Glutamatergic neuron (in vitro differentiated cells): ENCODE measurements around the gene RBFOX1. TPM values are rescaled to one million over a fixed set of nuclear protein-coding genes. Genes with fewer than 3 reads are reported as not detected.

Experiments used
- DNase-seq: peaks from one replicate; pipeline ENCODE4 v3.0.0; 2022
- H3K27ac Mint-ChIP-seq: one replicate; pipeline ENCODE4 v1.8.0; 2020; ENCODE audit warnings: mild to moderate bottlenecking, mixed read lengths, inconsistent platforms; ENCODE audit not compliant: unreplicated experiment
- H3K27me3 Mint-ChIP-seq: one replicate; pipeline ENCODE4 v1.8.0; 2020; ENCODE audit warnings: mild to moderate bottlenecking, moderate library complexity, mixed read lengths, inconsistent platforms; ENCODE audit not compliant: unreplicated experiment
- H3K36me3 Mint-ChIP-seq: one replicate; pipeline ENCODE4 v1.8.0; 2020; ENCODE audit warnings: mild to moderate bottlenecking, mixed read lengths, inconsistent platforms; ENCODE audit not compliant: unreplicated experiment
- H3K4me1 Mint-ChIP-seq: one replicate; pipeline ENCODE4 v1.8.0; 2020; ENCODE audit warnings: mild to moderate bottlenecking, low read depth, mixed read lengths, inconsistent platforms; ENCODE audit not compliant: unreplicated experiment
- H3K4me3 Mint-ChIP-seq: one replicate; pipeline ENCODE4 v1.8.0; 2020; ENCODE audit warnings: mild to moderate bottlenecking, mixed read lengths, inconsistent platforms; ENCODE audit not compliant: unreplicated experiment
- H3K9me3 Mint-ChIP-seq: one replicate; pipeline ENCODE4 v1.8.0; 2020; ENCODE audit warnings: mild to moderate bottlenecking, moderate library complexity, mixed read lengths, inconsistent platforms; ENCODE audit not compliant: unreplicated experiment
- CTCF ChIP-seq: fragments of 200-600 bp; sonication (generic); IDR thresholded peaks from one replicate; pipeline ENCODE4 v1.5.0; 2021; ENCODE audit not compliant: partially characterized antibody, unreplicated experiment
- total RNA-seq: library from RNA; stranded (reverse); fragmentation: NEBNext Ultra II Directional; extraction: Animal tissue kit (Norgen Biotek cat#: 25700); gene quantifications from one replicate; pipeline ENCODE4 v1.2.1, GENCODE V29; 2021; ENCODE audit not compliant: unreplicated experiment

Gene RBFOX1
- total RNA-seq, 1 donor from 2014 or later = 30.5 TPM

GRCh38 chr16:7524419-7524818 is 191.8 kb downstream of the RBFOX1 start:
- no peaks in the 10 kb centered on the region for H3K27me3 Mint-ChIP-seq
- no peaks in the 10 kb centered on the region for H3K4me1 Mint-ChIP-seq
- H3K36me3 Mint-ChIP-seq = no peaks in the 10 kb centered on the region
- no peak for DNase-seq
- TF ChIP-seq CTCF = no peak
- no peak overlapping the region for H3K27ac Mint-ChIP-seq
- H3K9me3 Mint-ChIP-seq = peaks cover 2% of the 10 kb centered on the region
- no peak overlapping the region for H3K4me3 Mint-ChIP-seq

GRCh38 chr16:7526736-7527135 is 194.1 kb downstream of the RBFOX1 start:
- H3K36me3 Mint-ChIP-seq = no peaks in the 10 kb centered on the region
- no peaks in the 10 kb centered on the region for H3K4me1 Mint-ChIP-seq
- DNase-seq = no peak
- no peak overlapping the region for H3K4me3 Mint-ChIP-seq
- no peak for TF ChIP-seq CTCF
- peaks cover 6% of the 10 kb centered on the region for H3K9me3 Mint-ChIP-seq
- no peak overlapping the region for H3K27ac Mint-ChIP-seq
- no peaks in the 10 kb centered on the region for H3K27me3 Mint-ChIP-seq

GRCh38 chr16:7532534-7532933 is 199.9 kb downstream of the RBFOX1 start:
- no peaks in the 10 kb centered on the region for H3K4me1 Mint-ChIP-seq
- DNase-seq = no peak
- no peak overlapping the region for H3K4me3 Mint-ChIP-seq
- H3K36me3 Mint-ChIP-seq = no peaks in the 10 kb centered on the region
- H3K9me3 Mint-ChIP-seq = peaks cover 5% of the 10 kb centered on the region
- TF ChIP-seq CTCF = no peak
- no peak overlapping the region for H3K27ac Mint-ChIP-seq
- peaks cover 3% of the 10 kb centered on the region for H3K27me3 Mint-ChIP-seq

GRCh38 chr16:7534749-7535148 is 202.1 kb downstream of the RBFOX1 start:
- Mint-ChIP-seq H3K9me3 (peaks cover 13% of the 10 kb centered on the region), H3K27ac (no peak overlapping the region), H3K27me3 (peaks cover 3% of the 10 kb centered on the region), H3K4me1 (no peaks in the 10 kb centered on the region), H3K4me3 (no peak overlapping the region), H3K36me3 (no peaks in the 10 kb centered on the region)
- DNase-seq = no peak
- no peak for TF ChIP-seq CTCF

GRCh38 chr16:7541026-7541425 is 208.4 kb downstream of the RBFOX1 start:
- no peak overlapping the region for H3K4me3 Mint-ChIP-seq
- no peak for DNase-seq
- TF ChIP-seq CTCF = no peak
- peaks cover 5% of the 10 kb centered on the region for H3K36me3 Mint-ChIP-seq
- no peaks in the 10 kb centered on the region for H3K4me1 Mint-ChIP-seq
- H3K27ac Mint-ChIP-seq = no peak overlapping the region
- peaks cover 15% of the 10 kb centered on the region for H3K9me3 Mint-ChIP-seq
- H3K27me3 Mint-ChIP-seq = peaks cover 6% of the 10 kb centered on the region
